GM23338 (cell line): Measurements from ENCODE around the gene DTYMK. TPM values are rescaled to one million over a fixed set of nuclear protein-coding genes. Genes with fewer than 3 reads are reported as not detected.

Experiments used
- ATAC-seq: fragments of 200-7000 bp; cut with Tn5 transposase; 3 replicates; pipeline ENCODE4 v1.9.1; 2020
- DNase-seq: peaks from one replicate; pipeline ENCODE4 v3.0.0-alpha.2; 2015; ENCODE audit warnings: low spot score
- H2AFZ ChIP-seq: fragments of 200-600 bp; sonication (generic); 2 replicates; pipeline ENCODE4 v1.8.0; 2016; ENCODE audit warnings: antibody characterized with exemption, mild to moderate bottlenecking, moderate library complexity
- H3F3A ChIP-seq: fragments of 200-600 bp; sonication (generic); replicated peaks from 2 replicates; pipeline ENCODE4 v1.8.0; 2017; ENCODE audit warnings: antibody characterized with exemption, mixed run types, low read depth
- H3K27ac ChIP-seq: fragments of 200-600 bp; sonication (generic); 2 replicates; pipeline ENCODE4 v1.6.1; 2016; ENCODE audit warnings: low read depth
- H3K27me3 ChIP-seq: fragments of 200-600 bp; sonication (generic); 2 replicates; pipeline ENCODE4 v1.8.0; 2016; ENCODE audit warnings: mild to moderate bottlenecking, mixed run types, moderate library complexity; ENCODE audit not compliant: insufficient read depth
- H3K36me3 ChIP-seq: fragments of 200-600 bp; sonication (generic); 2 replicates; pipeline ENCODE4 v1.8.0; 2016; ENCODE audit warnings: mild to moderate bottlenecking; ENCODE audit not compliant: insufficient read depth
- H3K4me1 ChIP-seq: fragments of 200-600 bp; sonication (generic); 2 replicates; pipeline ENCODE4 v1.8.0; 2016; ENCODE audit warnings: mild to moderate bottlenecking, moderate library complexity; ENCODE audit not compliant: insufficient read depth
- H3K4me2 ChIP-seq: fragments of 200-600 bp; sonication (generic); 2 replicates; pipeline ENCODE4 v1.7.1; 2017; ENCODE audit warnings: mixed run types
- H3K4me3 ChIP-seq: fragments of 200-600 bp; sonication (generic); 2 replicates; pipeline ENCODE4 v1.6.1; 2016; ENCODE audit warnings: mixed run types
- H3K79me2 ChIP-seq: fragments of 200-600 bp; sonication (generic); replicated peaks from 2 replicates; pipeline ENCODE4 v1.8.0; 2017; ENCODE audit warnings: mild to moderate bottlenecking; ENCODE audit not compliant: insufficient read depth
- H3K9me2 ChIP-seq: fragments of 200-600 bp; sonication (generic); 2 replicates; pipeline ENCODE4 v1.8.0; 2017; ENCODE audit not compliant: insufficient read depth
- H4K20me1 ChIP-seq: fragments of 200-600 bp; sonication (generic); replicated peaks from 2 replicates; pipeline ENCODE4 v1.8.0; 2017; ENCODE audit warnings: mild to moderate bottlenecking; ENCODE audit not compliant: insufficient read depth
- H3K27ac Mint-ChIP-seq: 2 replicates; pipeline ENCODE4 v1.8.0; 2020; ENCODE audit warnings: inconsistent platforms, mild to moderate bottlenecking, moderate library complexity, mixed read lengths
- H3K27me3 Mint-ChIP-seq: 3 replicates; pipeline ENCODE4 v1.8.0; 2022; ENCODE audit warnings: low read depth, mild to moderate bottlenecking, moderate library complexity, mixed read lengths, inconsistent platforms; ENCODE audit not compliant: insufficient read depth, poor library complexity
- H3K36me3 Mint-ChIP-seq: 3 replicates; pipeline ENCODE4 v1.8.0; 2021; ENCODE audit warnings: low read depth, mild to moderate bottlenecking, inconsistent platforms, moderate library complexity, mixed read lengths
- H3K4me1 Mint-ChIP-seq: 3 replicates; pipeline ENCODE4 v1.8.0; 2020; ENCODE audit warnings: mild to moderate bottlenecking, inconsistent platforms, mixed read lengths
- H3K4me3 Mint-ChIP-seq: 3 replicates; pipeline ENCODE4 v1.8.0; 2021; ENCODE audit warnings: moderate library complexity, mild to moderate bottlenecking, inconsistent platforms, mixed read lengths
- H3K9me3 Mint-ChIP-seq: 3 replicates; pipeline ENCODE4 v1.8.0; 2020; ENCODE audit warnings: moderate library complexity, mild to moderate bottlenecking, inconsistent platforms, mixed read lengths
- STAT1 ChIP-seq: IDR thresholded peaks from one replicate; pipeline ENCODE4 v1.6.1; 2016; ENCODE audit warnings: antibody characterized with exemption; ENCODE audit not compliant: unreplicated experiment
- ZNF114 ChIP-seq: fragments of 250-450 bp; sonication (Bioruptor Pico); IDR thresholded peaks from 2 replicates; pipeline ENCODE4 v1.5.0; 2020; ENCODE audit warnings: mild to moderate bottlenecking, moderate library complexity
- polyA plus RNA-seq: library from polyadenylated mRNA; unstranded; fragments of >200 nt; fragmentation: Nextera tagmentation; extraction: Ambion mirVana; gene quantifications from 2 replicates; pipeline ENCODE4 v1.2.1, GENCODE V29; 2016
- total RNA-seq: library from RNA; depleted of rRNA; stranded (reverse); fragments of >200 nt; shearing (Covaris generic); gene quantifications from 2 replicates; pipeline ENCODE4 v1.2.3, GENCODE V29; 2014
- TF ChIP-seq, protein P1 (sequence below): fragments of 250-450 bp; sonication (Bioruptor Pico); IDR thresholded peaks from 2 replicates; pipeline ENCODE4 v1.5.0; 2020; ENCODE audit warnings: mild to moderate bottlenecking, moderate library complexity

DTYMK gene
- total and polyA plus RNA-seq, 2 experiments from 2014 or later: 55.4 to 65.4 TPM

DNA sequence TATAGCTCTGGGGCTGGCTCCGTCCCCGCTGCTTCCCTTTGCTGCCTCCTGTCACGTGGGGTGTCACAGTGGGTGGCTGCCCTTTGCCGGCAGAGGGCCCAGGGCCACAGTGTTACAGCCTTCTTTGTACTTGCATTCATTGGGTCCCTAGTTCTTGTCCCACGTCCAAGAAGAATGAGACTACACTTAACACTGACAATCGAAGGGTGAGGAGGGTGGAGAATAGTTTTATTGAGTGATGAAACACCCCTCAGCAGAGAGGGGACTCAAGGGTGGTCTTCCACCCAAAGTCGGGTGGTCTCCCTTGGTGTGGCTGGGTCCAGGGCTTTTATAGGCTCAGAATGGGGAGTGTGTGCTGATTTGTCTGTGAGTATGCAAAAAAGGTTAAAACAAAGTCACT is 47.2 kb downstream of the DTYMK start (continued):
- TF ChIP-seq STAT1: no peak

DNA sequence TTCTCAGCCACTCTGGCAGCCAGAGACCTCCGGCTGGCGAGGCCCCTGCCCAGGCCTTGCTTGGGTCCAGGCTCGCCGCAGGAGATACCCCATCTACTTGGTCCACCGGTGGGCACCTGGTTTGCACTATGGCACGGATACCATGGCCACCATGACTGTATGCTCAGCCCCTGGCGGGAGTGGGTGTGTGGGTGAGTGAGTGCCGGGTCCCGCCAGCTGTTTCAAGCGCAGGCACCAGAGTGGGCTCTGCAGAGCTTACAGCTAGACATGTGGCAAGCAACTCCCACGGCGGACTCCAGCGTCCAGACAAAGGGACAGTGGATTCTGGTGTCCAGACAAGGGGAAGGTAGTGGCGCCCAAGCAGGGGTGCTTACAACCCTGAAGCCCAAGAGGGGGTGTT is 47.7 kb downstream of the DTYMK start:
- Histone ChIP-seq H3K4me3 (peak overlapping the region; percentile 98), H3K4me2 (peak overlapping the region; percentile 97), H3K36me3 (peaks cover 14% of the 10 kb centered on the region), H3K79me2 (peaks cover 86% of the 10 kb centered on the region), H3K4me1 (peaks cover 25% of the 10 kb centered on the region), H2AFZ (no peak overlapping the region), H3K27ac (no peak overlapping the region), H4K20me1 (peaks cover 49% of the 10 kb centered on the region), H3K9me2 (no peaks in the 10 kb centered on the region), H3K27me3 (no peaks in the 10 kb centered on the region), H3F3A (peaks cover 21% of the 10 kb centered on the region)
- peaks cover 16% of the 10 kb centered on the region for H3K27me3 Mint-ChIP-seq
- ATAC-seq (no peak), DNase-seq (no peak)
- H3K36me3 Mint-ChIP-seq: peaks cover 42% of the 10 kb centered on the region
- no peak for TF ChIP-seq ZNF114 (CRISPR knock-in tag)
- TF ChIP-seq, protein P1, sequence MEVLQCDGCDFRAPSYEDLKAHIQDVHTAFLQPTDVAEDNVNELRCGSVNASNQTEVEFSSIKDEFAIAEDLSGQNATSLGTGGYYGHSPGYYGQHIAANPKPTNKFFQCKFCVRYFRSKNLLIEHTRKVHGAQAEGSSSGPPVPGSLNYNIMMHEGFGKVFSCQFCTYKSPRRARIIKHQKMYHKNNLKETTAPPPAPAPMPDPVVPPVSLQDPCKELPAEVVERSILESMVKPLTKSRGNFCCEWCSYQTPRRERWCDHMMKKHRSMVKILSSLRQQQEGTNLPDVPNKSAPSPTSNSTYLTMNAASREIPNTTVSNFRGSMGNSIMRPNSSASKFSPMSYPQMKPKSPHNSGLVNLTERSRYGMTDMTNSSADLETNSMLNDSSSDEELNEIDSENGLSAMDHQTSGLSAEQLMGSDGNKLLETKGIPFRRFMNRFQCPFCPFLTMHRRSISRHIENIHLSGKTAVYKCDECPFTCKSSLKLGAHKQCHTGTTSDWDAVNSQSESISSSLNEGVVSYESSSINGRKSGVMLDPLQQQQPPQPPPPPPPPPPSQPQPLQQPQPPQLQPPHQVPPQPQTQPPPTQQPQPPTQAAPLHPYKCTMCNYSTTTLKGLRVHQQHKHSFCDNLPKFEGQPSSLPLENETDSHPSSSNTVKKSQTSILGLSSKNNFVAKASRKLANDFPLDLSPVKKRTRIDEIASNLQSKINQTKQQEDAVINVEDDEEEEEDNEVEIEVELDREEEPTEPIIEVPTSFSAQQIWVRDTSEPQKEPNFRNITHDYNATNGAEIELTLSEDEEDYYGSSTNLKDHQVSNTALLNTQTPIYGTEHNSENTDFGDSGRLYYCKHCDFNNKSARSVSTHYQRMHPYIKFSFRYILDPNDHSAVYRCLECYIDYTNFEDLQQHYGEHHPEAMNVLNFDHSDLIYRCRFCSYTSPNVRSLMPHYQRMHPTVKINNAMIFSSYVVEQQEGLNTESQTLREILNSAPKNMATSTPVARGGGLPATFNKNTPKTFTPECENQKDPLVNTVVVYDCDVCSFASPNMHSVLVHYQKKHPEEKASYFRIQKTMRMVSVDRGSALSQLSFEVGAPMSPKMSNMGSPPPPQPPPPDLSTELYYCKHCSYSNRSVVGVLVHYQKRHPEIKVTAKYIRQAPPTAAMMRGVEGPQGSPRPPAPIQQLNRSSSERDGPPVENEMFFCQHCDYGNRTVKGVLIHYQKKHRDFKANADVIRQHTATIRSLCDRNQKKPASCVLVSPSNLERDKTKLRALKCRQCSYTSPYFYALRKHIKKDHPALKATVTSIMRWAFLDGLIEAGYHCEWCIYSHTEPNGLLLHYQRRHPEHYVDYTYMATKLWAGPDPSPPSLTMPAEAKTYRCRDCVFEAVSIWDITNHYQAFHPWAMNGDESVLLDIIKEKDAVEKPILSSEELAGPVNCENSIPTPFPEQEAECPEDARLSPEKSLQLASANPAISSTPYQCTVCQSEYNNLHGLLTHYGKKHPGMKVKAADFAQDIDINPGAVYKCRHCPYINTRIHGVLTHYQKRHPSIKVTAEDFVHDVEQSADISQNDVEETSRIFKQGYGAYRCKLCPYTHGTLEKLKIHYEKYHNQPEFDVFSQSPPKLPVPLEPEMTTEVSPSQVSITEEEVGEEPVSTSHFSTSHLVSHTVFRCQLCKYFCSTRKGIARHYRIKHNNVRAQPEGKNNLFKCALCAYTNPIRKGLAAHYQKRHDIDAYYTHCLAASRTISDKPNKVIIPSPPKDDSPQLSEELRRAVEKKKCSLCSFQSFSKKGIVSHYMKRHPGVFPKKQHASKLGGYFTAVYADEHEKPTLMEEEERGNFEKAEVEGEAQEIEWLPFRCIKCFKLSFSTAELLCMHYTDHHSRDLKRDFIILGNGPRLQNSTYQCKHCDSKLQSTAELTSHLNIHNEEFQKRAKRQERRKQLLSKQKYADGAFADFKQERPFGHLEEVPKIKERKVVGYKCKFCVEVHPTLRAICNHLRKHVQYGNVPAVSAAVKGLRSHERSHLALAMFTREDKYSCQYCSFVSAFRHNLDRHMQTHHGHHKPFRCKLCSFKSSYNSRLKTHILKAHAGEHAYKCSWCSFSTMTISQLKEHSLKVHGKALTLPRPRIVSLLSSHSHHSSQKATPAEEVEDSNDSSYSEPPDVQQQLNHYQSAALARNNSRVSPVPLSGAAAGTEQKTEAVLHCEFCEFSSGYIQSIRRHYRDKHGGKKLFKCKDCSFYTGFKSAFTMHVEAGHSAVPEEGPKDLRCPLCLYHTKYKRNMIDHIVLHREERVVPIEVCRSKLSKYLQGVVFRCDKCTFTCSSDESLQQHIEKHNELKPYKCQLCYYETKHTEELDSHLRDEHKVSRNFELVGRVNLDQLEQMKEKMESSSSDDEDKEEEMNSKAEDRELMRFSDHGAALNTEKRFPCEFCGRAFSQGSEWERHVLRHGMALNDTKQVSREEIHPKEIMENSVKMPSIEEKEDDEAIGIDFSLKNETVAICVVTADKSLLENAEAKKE (CRISPR knock-in tag): no peak
- no peak overlapping the region for H3K27ac Mint-ChIP-seq
- peaks cover 22% of the 10 kb centered on the region for H3K9me3 Mint-ChIP-seq
- H3K4me3 Mint-ChIP-seq: peak overlapping the region; percentile 97
- H3K4me1 Mint-ChIP-seq: peaks cover 36% of the 10 kb centered on the region
